RWPE2 (cell line): Measurements from ENCODE around the gene MAU2.

Source experiments
- ATAC-seq: fragments of 200-7000 bp; cut with Tn5 transposase; 3 replicates; pipeline ENCODE4 v1.9.1; 2021; ENCODE audit warnings: low read depth
- DNase-seq: peaks from one replicate; pipeline ENCODE4 v3.0.0-alpha.2; 2020; ENCODE audit warnings: low spot score
- H3K27ac ChIP-seq: fragments of 450-650 bp; 2 replicates; pipeline ENCODE4 v1.5.1; 2017; ENCODE audit warnings: mild to moderate bottlenecking; ENCODE audit not compliant: poor library complexity, severe bottlenecking
- H3K27me3 ChIP-seq: fragments of 250-450 bp; sonication (Bioruptor Pico); 2 replicates; pipeline ENCODE4 v1.5.1; 2021; ENCODE audit warnings: mild to moderate bottlenecking, moderate library complexity; ENCODE audit not compliant: insufficient read depth, poor library complexity, severe bottlenecking
- H3K36me3 ChIP-seq: fragments of 250-450 bp; sonication (Bioruptor Pico); 2 replicates; pipeline ENCODE4 v1.5.1; 2020; ENCODE audit warnings: low read depth, mild to moderate bottlenecking, moderate library complexity
- H3K4me1 ChIP-seq: fragments of 250-450 bp; sonication (Bioruptor Pico); 2 replicates; pipeline ENCODE4 v1.5.1; 2021; ENCODE audit warnings: mild to moderate bottlenecking, moderate library complexity; ENCODE audit not compliant: insufficient read depth, poor library complexity, severe bottlenecking
- H3K4me3 ChIP-seq: fragments of 250-450 bp; sonication (Bioruptor Pico); 2 replicates; pipeline ENCODE4 v1.5.1; 2021; ENCODE audit warnings: mild to moderate bottlenecking, moderate library complexity; ENCODE audit not compliant: severe bottlenecking
- H3K9me3 ChIP-seq: fragments of 250-450 bp; sonication (Bioruptor Pico); 2 replicates; pipeline ENCODE4 v1.5.1; 2021; ENCODE audit warnings: mild to moderate bottlenecking, moderate library complexity; ENCODE audit not compliant: severe bottlenecking
- TF ChIP-seq, protein P1 (sequence below): fragments of 450-650 bp; IDR thresholded peaks from one replicate; pipeline ENCODE4 v1.5.1; 2017; ENCODE audit warnings: mild to moderate bottlenecking, moderate library complexity; ENCODE audit not compliant: poor library complexity, severe bottlenecking

Gene MAU2

DNA sequence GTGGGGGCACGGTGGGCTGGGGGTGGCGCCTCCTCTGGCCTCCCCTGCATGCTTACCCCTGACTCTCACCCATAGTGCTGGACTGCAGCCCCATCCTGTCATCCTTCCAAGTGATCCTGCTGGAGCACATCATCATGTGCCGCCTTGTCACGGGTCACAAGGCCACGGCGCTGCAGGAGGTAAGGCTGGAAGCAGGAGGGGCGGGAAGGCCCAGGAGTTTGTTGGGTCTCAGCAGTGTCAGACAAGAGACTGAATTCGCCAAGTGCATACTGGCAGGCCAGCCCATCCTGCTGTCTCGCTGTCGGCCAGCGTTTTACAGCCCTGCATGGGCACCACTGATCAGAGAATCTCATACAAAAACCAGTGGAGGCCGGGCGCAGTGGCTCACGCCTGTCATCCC is 23.1 kb downstream of the MAU2 start:
- no peak for DNase-seq
- H3K36me3 ChIP-seq = peaks cover 43% of the 10 kb centered on the region
- no peaks in the 10 kb centered on the region for H3K27me3 ChIP-seq
- H3K9me3 ChIP-seq = no peaks in the 10 kb centered on the region
- TF ChIP-seq, protein P1, sequence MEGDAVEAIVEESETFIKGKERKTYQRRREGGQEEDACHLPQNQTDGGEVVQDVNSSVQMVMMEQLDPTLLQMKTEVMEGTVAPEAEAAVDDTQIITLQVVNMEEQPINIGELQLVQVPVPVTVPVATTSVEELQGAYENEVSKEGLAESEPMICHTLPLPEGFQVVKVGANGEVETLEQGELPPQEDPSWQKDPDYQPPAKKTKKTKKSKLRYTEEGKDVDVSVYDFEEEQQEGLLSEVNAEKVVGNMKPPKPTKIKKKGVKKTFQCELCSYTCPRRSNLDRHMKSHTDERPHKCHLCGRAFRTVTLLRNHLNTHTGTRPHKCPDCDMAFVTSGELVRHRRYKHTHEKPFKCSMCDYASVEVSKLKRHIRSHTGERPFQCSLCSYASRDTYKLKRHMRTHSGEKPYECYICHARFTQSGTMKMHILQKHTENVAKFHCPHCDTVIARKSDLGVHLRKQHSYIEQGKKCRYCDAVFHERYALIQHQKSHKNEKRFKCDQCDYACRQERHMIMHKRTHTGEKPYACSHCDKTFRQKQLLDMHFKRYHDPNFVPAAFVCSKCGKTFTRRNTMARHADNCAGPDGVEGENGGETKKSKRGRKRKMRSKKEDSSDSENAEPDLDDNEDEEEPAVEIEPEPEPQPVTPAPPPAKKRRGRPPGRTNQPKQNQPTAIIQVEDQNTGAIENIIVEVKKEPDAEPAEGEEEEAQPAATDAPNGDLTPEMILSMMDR = no peak
- H3K4me3 ChIP-seq = no peak overlapping the region
- H3K27ac ChIP-seq = no peak overlapping the region
- no peak for ATAC-seq
- H3K4me1 ChIP-seq = no peaks in the 10 kb centered on the region

DNA sequence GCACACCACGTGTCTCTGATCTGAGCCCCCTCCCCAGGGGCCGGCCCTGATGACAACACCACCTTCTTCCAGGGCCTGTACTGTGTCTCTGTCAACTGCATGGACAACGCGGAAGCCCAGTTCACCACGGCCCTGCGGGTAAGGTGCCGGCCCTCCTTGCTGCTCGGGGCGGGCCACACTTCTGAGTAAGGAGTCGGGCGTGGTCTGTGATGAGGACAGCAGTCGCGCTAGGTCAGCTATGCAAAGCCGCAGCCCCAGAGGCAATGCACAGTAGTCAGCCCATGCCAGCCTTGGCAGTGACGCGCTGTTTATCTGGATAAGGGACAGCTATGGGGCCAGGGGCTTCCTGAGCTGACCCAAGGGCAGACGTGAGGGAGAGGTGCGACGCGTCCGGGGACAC is 24.6 kb downstream of the MAU2 start:
- H3K4me3 ChIP-seq = no peak overlapping the region
- TF ChIP-seq, protein P1 = no peak
- no peak for DNase-seq

DNA sequence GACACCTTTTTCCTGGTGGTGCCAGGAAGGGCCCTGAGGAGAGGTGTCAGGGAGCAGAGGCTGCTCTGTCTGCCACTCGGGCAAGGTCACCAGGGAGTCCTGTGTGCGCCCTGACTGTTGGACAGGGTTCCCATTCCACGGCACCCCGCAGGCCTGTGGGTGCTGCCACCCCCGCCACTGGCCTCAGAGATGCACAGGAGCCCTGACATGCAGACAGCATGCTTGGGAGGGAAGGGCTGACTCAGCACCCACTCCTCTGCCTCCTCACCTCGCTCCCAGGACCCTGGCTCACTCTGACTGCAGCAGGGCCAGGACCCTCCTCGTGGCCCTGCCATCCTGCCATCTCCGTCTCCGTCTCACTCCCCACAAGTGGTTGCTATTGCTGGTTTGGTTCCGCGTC is 25.3 kb downstream of the MAU2 start:
- no peak for DNase-seq
- no peaks in the 10 kb centered on the region for H3K27me3 ChIP-seq
- H3K4me1 ChIP-seq = no peaks in the 10 kb centered on the region
- H3K4me3 ChIP-seq = no peak overlapping the region
- TF ChIP-seq, protein P1 = no peak
- no peak overlapping the region for H3K27ac ChIP-seq
- H3K9me3 ChIP-seq = no peaks in the 10 kb centered on the region
- no peak for ATAC-seq
- H3K36me3 ChIP-seq = peaks cover 53% of the 10 kb centered on the region

More for the DNA sequence above, 24.6 kb downstream of the MAU2 start:
- no peak overlapping the region for H3K27ac ChIP-seq
- no peaks in the 10 kb centered on the region for H3K9me3 ChIP-seq
- H3K4me1 ChIP-seq = no peaks in the 10 kb centered on the region
- H3K27me3 ChIP-seq = no peaks in the 10 kb centered on the region
- ATAC-seq = no peak
- H3K36me3 ChIP-seq = peaks cover 49% of the 10 kb centered on the region

DNA sequence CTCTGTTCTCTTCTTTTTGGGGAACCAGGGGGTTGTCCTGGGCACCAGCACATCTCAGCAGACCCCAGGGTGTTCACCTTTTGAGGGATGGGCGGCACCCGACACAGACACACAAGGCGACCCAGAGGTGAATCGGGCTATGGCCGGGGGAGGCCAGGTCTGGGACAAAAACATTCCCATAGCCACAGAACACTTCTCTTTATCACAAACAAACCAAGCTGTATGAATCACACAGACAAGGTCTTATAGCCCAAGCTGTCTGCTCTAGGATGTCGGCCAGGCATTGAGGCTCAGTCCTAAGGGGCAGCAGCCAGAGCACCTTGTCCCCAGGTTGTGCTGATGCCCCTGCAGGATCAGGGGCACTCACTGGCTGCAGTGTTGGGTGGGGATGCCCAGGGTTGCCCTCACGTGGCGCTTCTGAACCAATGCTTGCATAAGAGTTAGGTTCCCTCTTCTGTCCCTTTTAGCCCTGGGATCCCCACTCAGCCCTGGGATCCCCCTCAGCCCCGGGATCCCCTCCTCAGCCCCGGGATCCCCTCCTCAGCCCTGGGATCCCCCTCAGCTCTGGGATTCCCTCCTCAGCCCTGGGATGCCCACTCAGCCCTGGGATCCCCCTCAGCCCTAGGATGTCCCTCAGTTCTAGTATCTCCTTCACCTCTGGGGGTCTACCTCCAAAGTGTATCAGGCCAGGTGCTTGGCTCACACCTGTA is 26.9 kb downstream of the MAU2 start:
- H3K9me3 ChIP-seq = no peaks in the 10 kb centered on the region
- TF ChIP-seq, protein P1 = no peak
- DNase-seq = no peak
- H3K4me1 ChIP-seq = no peaks in the 10 kb centered on the region
- H3K4me3 ChIP-seq = no peak overlapping the region
- peaks cover 59% of the 10 kb centered on the region for H3K36me3 ChIP-seq
- no peak overlapping the region for H3K27ac ChIP-seq
- ATAC-seq = no peak
- no peaks in the 10 kb centered on the region for H3K27me3 ChIP-seq

DNA sequence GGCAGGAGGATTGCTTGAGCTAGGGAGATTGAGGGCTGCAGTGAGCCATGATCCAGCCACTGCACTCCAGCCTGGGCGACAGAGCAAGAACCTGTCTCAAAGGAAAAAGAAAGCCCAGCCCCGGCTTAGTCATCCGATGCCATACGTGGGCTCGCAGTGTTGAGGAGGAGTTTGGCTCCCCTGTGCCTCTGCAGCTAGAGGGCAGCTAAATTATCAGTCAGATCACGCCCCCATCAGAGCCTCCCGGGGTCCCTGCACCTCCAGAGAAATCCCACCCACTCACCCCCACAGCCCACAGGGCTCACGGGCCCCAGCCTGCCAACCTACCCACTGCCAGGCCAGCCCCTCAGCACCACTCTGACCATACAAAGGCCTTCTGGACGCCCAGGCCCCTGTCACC is 27.6 kb downstream of the MAU2 start:
- TF ChIP-seq, protein P1 = no peak
- Histone ChIP-seq H3K27ac (no peak overlapping the region), H3K9me3 (no peaks in the 10 kb centered on the region), H3K36me3 (peaks cover 54% of the 10 kb centered on the region), H3K4me3 (no peak overlapping the region), H3K4me1 (no peaks in the 10 kb centered on the region), H3K27me3 (no peaks in the 10 kb centered on the region)
- no peak for ATAC-seq
- no peak for DNase-seq
